ENCODE results near the gene FAM241A. TPM values are rescaled to one million over a fixed set of nuclear protein-coding genes. Genes with fewer than 3 reads are reported as not detected.

Gene FAM241A
- total and polyA plus RNA-seq, 2 donors (not counting 1 experiment from before 2014, with no cell fraction given): 0.43 to 0.79 TPM

- intact Hi-C loops (cut with micrococcal nuclease): no loop called here
- no CpG with 5 or more reads among the region's 3 CpGs for WGBS (ENCODE audit: insufficient coverage)
- no peak for TF ChIP-seq EZH2 (IDR thresholded peaks at IDR 0.05; ENCODE audit: borderline replicate concordance, insufficient read depth, low read depth, low read length, poor library complexity, severe bottlenecking)
- TF ChIP-seq CTCF (IDR thresholded peaks at IDR 0.05): no peak
- Histone ChIP-seq H3K27ac (ENCODE audit: low read length in 2 of 2) (no peak overlapping the region), H3K9ac (ENCODE audit: low read length) (no peak overlapping the region), H2AFZ (ENCODE audit: insufficient read depth, low read depth, low read length, poor library complexity, severe bottlenecking) (no peak overlapping the region), H3K27me3 (replicated peaks in 1 of 4; ENCODE audit: control extremely low read depth in 1 of 4, control insufficient read depth in 3 of 4, insufficient read depth in 4 of 4, low read length in 3 of 4) (no peaks in the 10 kb centered on the region), H4K20me1 (ENCODE audit: control insufficient read depth, insufficient read depth, low read length, poor library complexity, severe bottlenecking) (no peaks in the 10 kb centered on the region), H3K9me3 (ENCODE audit: control extremely low read depth in 1 of 3, control insufficient read depth in 2 of 3, insufficient read depth in 1 of 3, low read length in 2 of 3) (no peaks in the 10 kb centered on the region), H3K4me3 (ENCODE audit: control extremely low read depth in 1 of 5, extremely low read depth in 1 of 5, insufficient read depth in 1 of 5, low read depth in 2 of 5, low read length in 4 of 5) (no peak overlapping the region), H3K4me2 (replicated peaks; ENCODE audit: low read depth, low read length, poor library complexity, severe bottlenecking) (no peak overlapping the region), H3K36me3 (replicated peaks in 1 of 2; ENCODE audit: control extremely low read depth in 1 of 2, control insufficient read depth in 1 of 2, extremely low read depth in 1 of 2, insufficient read depth in 2 of 2, low read length in 1 of 2) (no peaks in the 10 kb centered on the region), H3K4me1 (ENCODE audit: control insufficient read depth in 2 of 2, insufficient read depth in 2 of 2, low read length in 2 of 2) (no peaks in the 10 kb centered on the region), H3K79me2 (ENCODE audit: control insufficient read depth, insufficient read depth, low read length) (no peaks in the 10 kb centered on the region)
- H3K4me3 Mint-ChIP-seq: no peak overlapping the region
- no peak for ATAC-seq (ENCODE audit: low read depth)
- no peaks in the 10 kb centered on the region for H3K9me3 Mint-ChIP-seq (ENCODE audit: insufficient read depth)
- H3K27me3 Mint-ChIP-seq: peaks cover 3% of the 10 kb centered on the region
- POLR2A ChIA-PET: no interaction called here
- DNase-seq: no peak
- CTCF ChIA-PET: interaction anchor here (0.7 kb wide), 1 partner anchor 115 kb away, joined by 3 read pairs; no protein-coding TSS in a partner anchor
- peaks cover 2% of the 10 kb centered on the region for H3K4me1 Mint-ChIP-seq
- no peak overlapping the region for H3K27ac Mint-ChIP-seq
Observed at GRCh38 chr4:112127803-112128202, 17.5 kb upstream of the FAM241A start.

- Mint-ChIP-seq H3K9me3 (ENCODE audit: insufficient read depth) (no peaks in the 10 kb centered on the region), H3K27ac (no peak overlapping the region), H3K4me1 (peaks cover 2% of the 10 kb centered on the region), H3K27me3 (peaks cover 3% of the 10 kb centered on the region), H3K4me3 (no peak overlapping the region)
- TF ChIP-seq CTCF (IDR thresholded peaks at IDR 0.05) (no peak), EZH2 (IDR thresholded peaks at IDR 0.05; ENCODE audit: borderline replicate concordance, insufficient read depth, low read depth, low read length, poor library complexity, severe bottlenecking) (no peak)
- POLR2A ChIA-PET: no interaction called here
- Histone ChIP-seq H3K79me2 (ENCODE audit: control insufficient read depth, insufficient read depth, low read length) (no peaks in the 10 kb centered on the region), H3K4me2 (replicated peaks; ENCODE audit: low read depth, low read length, poor library complexity, severe bottlenecking) (no peak overlapping the region), H3K27me3 (replicated peaks in 1 of 4; ENCODE audit: control extremely low read depth in 1 of 4, control insufficient read depth in 3 of 4, insufficient read depth in 4 of 4, low read length in 3 of 4) (no peaks in the 10 kb centered on the region), H3K36me3 (replicated peaks in 1 of 2; ENCODE audit: control extremely low read depth in 1 of 2, control insufficient read depth in 1 of 2, extremely low read depth in 1 of 2, insufficient read depth in 2 of 2, low read length in 1 of 2) (no peaks in the 10 kb centered on the region), H2AFZ (ENCODE audit: insufficient read depth, low read depth, low read length, poor library complexity, severe bottlenecking) (no peak overlapping the region), H3K9ac (ENCODE audit: low read length) (no peak overlapping the region), H3K9me3 (ENCODE audit: control extremely low read depth in 1 of 3, control insufficient read depth in 2 of 3, insufficient read depth in 1 of 3, low read length in 2 of 3) (no peaks in the 10 kb centered on the region), H3K4me1 (ENCODE audit: control insufficient read depth in 2 of 2, insufficient read depth in 2 of 2, low read length in 2 of 2) (no peaks in the 10 kb centered on the region), H3K4me3 (ENCODE audit: control extremely low read depth in 1 of 5, extremely low read depth in 1 of 5, insufficient read depth in 1 of 5, low read depth in 2 of 5, low read length in 4 of 5) (no peak overlapping the region), H4K20me1 (ENCODE audit: control insufficient read depth, insufficient read depth, low read length, poor library complexity, severe bottlenecking) (no peaks in the 10 kb centered on the region), H3K27ac (ENCODE audit: low read length in 2 of 2) (no peak overlapping the region)
- CTCF ChIA-PET: interaction anchor here (1.3 kb wide), 1 partner anchor 476 kb away, joined by 3 read pairs; no protein-coding TSS in a partner anchor
- no peak for DNase-seq
- no peak for ATAC-seq (ENCODE audit: low read depth)
- no CpG with 5 or more reads among the region's 2 CpGs for WGBS (ENCODE audit: insufficient coverage)
- intact Hi-C loops (cut with micrococcal nuclease): no loop called here
Observed at GRCh38 chr4:112128452-112128851, 16.8 kb upstream of the FAM241A start.

Data from B cell (primary cell).